Keratinocyte (primary cell): ENCODE results near the gene FOXD4L1.
"Not testable (repeated sequence)": the region's sequence is repeated elsewhere in the genome, so short reads cannot be mapped to it uniquely, and the experiment has no call there.

Source experiments
- CTCF ChIP-seq, 3 experiments: IDR thresholded peaks in 1 of 3; conservative IDR thresholded peaks in 1 of 3; optimal IDR thresholded peaks in 1 of 3; 2 replicates in 2 of 3; 3 replicates in 1 of 3; pipeline versions ENCODE3 to v1.5.1; 2011; ENCODE audit warnings: low read length in 3 of 3, mild to moderate bottlenecking in 3 of 3, moderate library complexity in 2 of 3, control low read depth in 1 of 3, inconsistent platforms in 1 of 3; ENCODE audit not compliant: insufficient read depth in 2 of 3; ENCODE audit errors: extremely low read depth in 1 of 3
- EZH2 ChIP-seq: IDR thresholded peaks from one replicate; pipeline ENCODE4 v1.6.1; 2012; ENCODE audit warnings: inconsistent platforms, mild to moderate bottlenecking, low read length, moderate library complexity

DNA sequence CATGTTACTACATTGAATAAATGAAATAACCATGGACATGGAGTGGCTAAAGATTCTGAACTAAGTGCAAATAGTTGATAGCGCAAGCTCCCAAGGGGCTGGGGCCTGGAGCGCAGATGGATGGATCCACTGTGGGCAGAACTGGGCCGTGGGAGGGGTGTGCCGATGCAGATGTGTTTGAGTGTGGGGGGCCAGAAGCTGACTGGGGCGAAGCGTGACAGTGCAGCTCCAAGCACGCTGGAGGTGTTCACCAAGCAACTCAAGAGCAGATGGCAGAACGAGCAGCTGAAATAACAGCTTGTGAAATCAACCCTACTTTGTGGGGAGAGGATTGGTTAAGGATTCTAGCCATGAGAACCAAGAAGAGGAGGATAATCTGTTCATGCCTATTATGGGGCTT, 17.0 kb downstream of the FOXD4L1 start:
- TF ChIP-seq CTCF (optimal IDR thresholded peaks at IDR 0.05 in 1 of 3, IDR thresholded peaks at IDR 0.05 in 1 of 3, conservative IDR thresholded peaks at IDR 0.05 in 1 of 3; ENCODE audit: extremely low read depth in 1 of 3, insufficient read depth in 2 of 3, low read length in 3 of 3); EZH2: not testable (repeated sequence)
